Heart left ventricle (tissue), 13 donors: ENCODE measurements around the gene TREH.

Experiments
- CTCF ChIP-seq, 12 donors: fragments of 200-600 bp; sonication (generic) in 4 of 12; IDR thresholded peaks; one replicate each; pipeline versions ENCODE4 v1.5.0 to v1.8.0; 2018 to 2022; ENCODE audit warnings: antibody characterized with exemption in 12 of 12, mild to moderate bottlenecking in 5 of 12
- POLR2A ChIP-seq, 2 donors: fragments of 450-650 bp; IDR thresholded peaks; one replicate each; pipeline ENCODE4 v1.6.1; 2017; ENCODE audit warnings: antibody characterized with exemption in 2 of 2, mild to moderate bottlenecking in 2 of 2, moderate library complexity in 2 of 2
- donor health status: ischemic (EF 13 %, LVEDD 7.1; RV severe dilation, severe dysfunction).
- donor health status: DM: no; HTN: yes; CAD: no.
- donor health status: DM: no; HTN: no; CAD: no.
- donor health status: ischemic (EF 25% LVEDD 6.9; RV normal size, moderate dysfunction).
- donor health status: ischemic (EF 25% LVEDD 5.7; RV mildly dilated, moderate dysfunction).
- donor health status: ischemic (EF 35%, LVEDD 5.7; RV mildly dilated, moderate dysfunction).
- donor health status: nonischemic (EF 11% LVEDD 7.7; RV severe dilation, severe dysfunction).
- donor health status: DM: yes; HTN: yes; CAD: no.
- donor health status: PGD.
- donor health status: ischemic (EF 29% LVEDD 5.4; RV normal size, mild dysfunction).
- donor health status: nonischemic (EF 23%, LVEDD 6.1; RV moderate dilation, normal function).

GRCh38 chr11:118705111-118705741 lies 25.8 kb upstream of the TREH start:
- TF ChIP-seq CTCF (IDR thresholded peaks at IDR 0.05), result no peak
- no peak for TF ChIP-seq POLR2A (IDR thresholded peaks at IDR 0.05)
